Adrenal gland (tissue), 5 donors: ENCODE results near the gene CNKSR2.

ENCODE experiments used
- POLR2A ChIP-seq, 2 donors: fragments of 450-650 bp; IDR thresholded peaks; one replicate each; pipeline ENCODE4 v1.6.1; 2017; ENCODE audit warnings: antibody characterized with exemption in 2 of 2, mild to moderate bottlenecking in 2 of 2, moderate library complexity in 1 of 2
- TF ChIP-seq, protein P1 (sequence below), 6 experiments: fragments of 450-650 bp in 4 of 6; fragments of 200-600 bp in 2 of 6; sonication (generic) in 1 of 6; IDR thresholded peaks; 1 replicate in 5 of 6; 2 replicates in 1 of 6; pipeline versions ENCODE4 v1.5.1 to v1.8.0; 2016 to 2021; ENCODE audit warnings: antibody characterized with exemption in 6 of 6, mild to moderate bottlenecking in 2 of 6, moderate library complexity in 1 of 6
- donor health status: DM: no; HTN: no; CAD: no.

DNA sequence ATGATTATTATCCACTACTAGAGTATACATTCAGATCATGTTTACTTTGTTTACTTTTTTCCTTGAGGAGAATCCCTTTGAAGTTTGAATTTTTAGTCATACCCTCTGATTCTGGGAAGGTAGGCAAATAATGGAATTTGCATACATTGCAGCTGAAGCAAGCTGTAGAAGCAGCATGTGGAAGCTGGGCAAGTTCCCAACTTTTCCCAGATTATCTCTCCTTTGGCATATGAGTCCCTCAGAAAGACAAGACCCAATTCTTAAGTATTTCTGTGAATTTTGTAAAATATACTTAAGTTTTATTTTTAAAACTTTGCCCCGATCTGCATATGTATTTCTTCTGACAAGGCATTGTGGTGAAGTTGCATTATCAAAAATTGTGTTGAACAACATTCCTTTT is 94.9 kb downstream of the CNKSR2 start:
- TF ChIP-seq, protein P1, sequence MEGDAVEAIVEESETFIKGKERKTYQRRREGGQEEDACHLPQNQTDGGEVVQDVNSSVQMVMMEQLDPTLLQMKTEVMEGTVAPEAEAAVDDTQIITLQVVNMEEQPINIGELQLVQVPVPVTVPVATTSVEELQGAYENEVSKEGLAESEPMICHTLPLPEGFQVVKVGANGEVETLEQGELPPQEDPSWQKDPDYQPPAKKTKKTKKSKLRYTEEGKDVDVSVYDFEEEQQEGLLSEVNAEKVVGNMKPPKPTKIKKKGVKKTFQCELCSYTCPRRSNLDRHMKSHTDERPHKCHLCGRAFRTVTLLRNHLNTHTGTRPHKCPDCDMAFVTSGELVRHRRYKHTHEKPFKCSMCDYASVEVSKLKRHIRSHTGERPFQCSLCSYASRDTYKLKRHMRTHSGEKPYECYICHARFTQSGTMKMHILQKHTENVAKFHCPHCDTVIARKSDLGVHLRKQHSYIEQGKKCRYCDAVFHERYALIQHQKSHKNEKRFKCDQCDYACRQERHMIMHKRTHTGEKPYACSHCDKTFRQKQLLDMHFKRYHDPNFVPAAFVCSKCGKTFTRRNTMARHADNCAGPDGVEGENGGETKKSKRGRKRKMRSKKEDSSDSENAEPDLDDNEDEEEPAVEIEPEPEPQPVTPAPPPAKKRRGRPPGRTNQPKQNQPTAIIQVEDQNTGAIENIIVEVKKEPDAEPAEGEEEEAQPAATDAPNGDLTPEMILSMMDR (IDR thresholded peaks at IDR 0.05) = no peak
- no peak for TF ChIP-seq POLR2A (IDR thresholded peaks at IDR 0.05)
